Esophagus muscularis mucosa (tissue), 4 donors: Measurements from ENCODE around the gene GSTM3. TPM values are rescaled to one million over a fixed set of nuclear protein-coding genes. Genes with fewer than 3 reads are reported as not detected.

Experiments used
- DNase-seq: peaks from one replicate; pipeline ENCODE4 v3.0.0-alpha.2; 2017; ENCODE audit errors: extremely low spot score
- H3K27ac ChIP-seq, 4 donors: fragments of 200-600 bp; sonication (generic); replicated peaks in 1 of 4; 1 replicate in 3 of 4; 2 replicates in 1 of 4; pipeline ENCODE4 v1.5.1; 2016 to 2019; ENCODE audit warnings: mild to moderate bottlenecking in 1 of 4
- H3K27me3 ChIP-seq, 4 donors: fragments of 200-600 bp; sonication (generic); one replicate each; pipeline versions ENCODE4 v1.5.1 to v1.6.0; 2016 to 2019
- H3K36me3 ChIP-seq, 4 donors: fragments of 200-600 bp; sonication (generic); one replicate each; pipeline ENCODE4 v1.5.1; 2016 to 2019
- H3K4me1 ChIP-seq, 4 donors: fragments of 200-600 bp; sonication (generic); one replicate each; pipeline ENCODE4 v1.5.1; 2016 to 2019
- H3K4me3 ChIP-seq, 4 donors: fragments of 200-600 bp; sonication (generic); 1 replicate in 2 of 4; 2 replicates in 2 of 4; pipeline ENCODE4 v1.5.1; 2016 to 2019; ENCODE audit warnings: mild to moderate bottlenecking in 4 of 4, moderate library complexity in 1 of 4
- H3K9me3 ChIP-seq, 4 donors: fragments of 200-600 bp; sonication (generic); 1 replicate in 3 of 4; 2 replicates in 1 of 4; pipeline ENCODE4 v1.5.1; 2016 to 2019
- CTCF ChIP-seq, 3 experiments: fragments of 200-600 bp in 2 of 3; fragments of 450-650 bp in 1 of 3; sonication (generic) in 2 of 3; IDR thresholded peaks; one replicate each; pipeline ENCODE4 v1.5.1; 2017 to 2019; ENCODE audit warnings: antibody characterized with exemption in 3 of 3, mild to moderate bottlenecking in 2 of 3, moderate library complexity in 1 of 3
- EP300 ChIP-seq: sonication (generic); formaldehyde crosslinking; IDR thresholded peaks from one replicate; pipeline ENCODE4 v1.6.1; 2017; ENCODE audit warnings: antibody characterized with exemption
- POLR2A ChIP-seq: fragments of 450-650 bp; IDR thresholded peaks from one replicate; pipeline ENCODE4 v1.6.1; 2017; ENCODE audit warnings: antibody characterized with exemption, moderate library complexity, mild to moderate bottlenecking, low read depth
- POLR2AphosphoS5 ChIP-seq, 2 donors: sonication (generic); formaldehyde crosslinking; IDR thresholded peaks; one replicate each; pipeline ENCODE4 v1.6.1; 2017; ENCODE audit warnings: antibody characterized with exemption in 2 of 2
- WGBS: methylation state at CpG from one replicate; pipeline ENCODE4 v1.1.5; 2018; 5-methylcytosine and 5-hydroxymethylcytosine counted together
- intact Hi-C: fragments of 100-400 bp; cut with DNase I; formaldehyde crosslinking; loops from one replicate; pipeline ENCODE4 v1.15.1; 2023
- total RNA-seq, 4 donors: library from RNA; depleted of rRNA; stranded (reverse); fragments of >200 nt; gene quantifications; one replicate each; pipeline versions ENCODE4 v1.1.0 to v1.2.1, GENCODE V29; 2016

Gene GSTM3
- total RNA-seq, 4 donors from 2014 or later: 64.6 to 111 (median 76.9) TPM

- TF ChIP-seq POLR2AphosphoS5 (IDR thresholded peaks at IDR 0.05): no peak
- TF ChIP-seq POLR2A: no peak
- no peak for TF ChIP-seq EP300
- TF ChIP-seq CTCF (IDR thresholded peaks at IDR 0.05): no peak
- no peaks in the 10 kb centered on the region for H3K36me3 ChIP-seq
- peak; percentile 57 for DNase-seq
- H3K4me3 ChIP-seq: no peak overlapping the region
- no peak overlapping the region for H3K27ac ChIP-seq
- intact Hi-C loops: no loop called here
- 91% methylated on average over 2 of the region's 2 CpGs for WGBS
- no peaks in the 10 kb centered on the region for H3K27me3 ChIP-seq
- H3K4me1 ChIP-seq: peaks cover 0 to 17% (median 9%) of the 10 kb centered on the region in 4 donors
- no peaks in the 10 kb centered on the region for H3K9me3 ChIP-seq
These were observed 22.3 kb downstream of the GSTM3 start for GRCh38 chr1:109718495-109718894.

DNA sequence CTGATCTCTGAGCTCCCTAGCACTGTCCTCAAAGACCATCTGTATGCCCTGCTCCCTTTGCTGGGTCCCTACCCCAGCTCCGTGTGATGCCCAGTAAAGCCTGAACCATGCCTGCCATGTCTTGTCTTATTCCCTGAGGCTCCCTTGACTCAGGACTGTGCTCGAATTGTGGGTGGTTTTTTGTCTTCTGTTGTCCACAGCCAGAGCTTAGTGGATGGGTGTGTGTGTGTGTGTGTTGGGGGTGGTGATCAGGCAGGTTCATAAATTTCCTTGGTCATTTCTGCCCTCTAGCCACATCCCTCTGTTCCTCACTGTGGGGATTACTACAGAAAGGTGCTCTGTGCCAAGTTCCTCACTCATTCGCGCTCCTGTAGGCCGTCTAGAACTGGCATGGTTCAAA lies 23.1 kb downstream of the GSTM3 start:
- no peak overlapping the region for H3K27ac ChIP-seq
- peaks cover 0 to 1% (median 0%) of the 10 kb centered on the region in 4 donors for H3K27me3 ChIP-seq
- H3K4me1 ChIP-seq: peaks cover 0 to 17% (median 8%) of the 10 kb centered on the region in 4 donors
- TF ChIP-seq EP300: no peak
- no peak for TF ChIP-seq CTCF (IDR thresholded peaks at IDR 0.05)
- TF ChIP-seq POLR2A: no peak
- TF ChIP-seq POLR2AphosphoS5 (IDR thresholded peaks at IDR 0.05): no peak
- H3K9me3 ChIP-seq: no peaks in the 10 kb centered on the region
- DNase-seq: peak; percentile 50
- H3K4me3 ChIP-seq: no peak overlapping the region
- intact Hi-C loops: no loop called here
- no peaks in the 10 kb centered on the region for H3K36me3 ChIP-seq
- WGBS: 90% methylated on average over 5 of the region's 5 CpGs

DNA sequence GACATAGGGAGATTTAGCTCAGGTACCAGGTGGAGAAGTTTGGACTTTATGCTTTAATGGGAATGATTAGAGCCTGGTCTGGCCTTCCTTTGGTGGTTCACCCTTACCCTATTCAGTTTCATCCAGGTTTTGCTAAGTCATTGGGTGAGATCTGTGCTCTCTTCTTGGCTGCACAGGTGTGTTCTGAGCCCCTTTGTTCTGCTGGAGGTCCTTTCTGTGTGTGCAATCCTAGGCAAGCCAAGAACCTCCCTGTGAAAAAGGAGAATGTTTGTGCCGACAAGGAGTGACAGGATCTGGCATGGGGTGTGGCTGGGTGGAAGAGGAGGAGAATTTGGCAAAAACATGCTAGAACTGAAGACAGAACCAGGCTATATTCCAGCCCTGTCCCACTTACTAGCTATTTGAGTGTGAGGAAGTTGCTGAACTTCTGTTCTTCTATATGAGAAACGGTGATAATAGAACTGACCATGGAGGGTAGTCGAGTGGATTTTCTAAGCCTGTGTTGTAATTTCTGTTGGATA lies 24.2 kb downstream of the GSTM3 start:
- intact Hi-C loops: no loop called here

GRCh38 chr1:109716121-109716520 lies 24.7 kb downstream of the GSTM3 start:
- 88% methylated on average over 2 of the region's 3 CpGs for WGBS
- intact Hi-C loops: no loop called here
- Histone ChIP-seq H3K4me3 (no peak overlapping the region), H3K27me3 (peaks cover 0 to 6% (median 0%) of the 10 kb centered on the region in 4 donors), H3K27ac (peak overlapping the region in 1 of 4 donors; percentile 44), H3K4me1 (peaks cover 0 to 17% (median 8%) of the 10 kb centered on the region in 4 donors), H3K36me3 (no peaks in the 10 kb centered on the region), H3K9me3 (no peaks in the 10 kb centered on the region)
- TF ChIP-seq EP300 (no peak), CTCF (IDR thresholded peaks at IDR 0.05) (no peak), POLR2A (no peak), POLR2AphosphoS5 (IDR thresholded peaks at IDR 0.05) (no peak)
- DNase-seq: peak; percentile 74

More for the DNA sequence above, 24.2 kb downstream of the GSTM3 start:
- peak; percentile 81 for DNase-seq
- no peak overlapping the region for H3K4me3 ChIP-seq
- TF ChIP-seq EP300: no peak
- TF ChIP-seq POLR2AphosphoS5 (IDR thresholded peaks at IDR 0.05): no peak
- TF ChIP-seq POLR2A: no peak
- TF ChIP-seq CTCF (IDR thresholded peaks at IDR 0.05): no peak
- peaks cover 0 to 6% (median 0%) of the 10 kb centered on the region in 4 donors for H3K27me3 ChIP-seq
- peaks cover 0 to 17% (median 8%) of the 10 kb centered on the region in 4 donors for H3K4me1 ChIP-seq
- peak overlapping the region in 1 of 4 donors; percentile 44 for H3K27ac ChIP-seq
- no peaks in the 10 kb centered on the region for H3K9me3 ChIP-seq
- WGBS: 82% methylated on average over 3 of the region's 3 CpGs
- H3K36me3 ChIP-seq: no peaks in the 10 kb centered on the region
